ENCODE results near the gene ZG16.
"Not testable (repeated sequence)": the region's sequence is repeated elsewhere in the genome, so short reads cannot be mapped to it uniquely, and the experiment has no call there.

Gene ZG16

DNA sequence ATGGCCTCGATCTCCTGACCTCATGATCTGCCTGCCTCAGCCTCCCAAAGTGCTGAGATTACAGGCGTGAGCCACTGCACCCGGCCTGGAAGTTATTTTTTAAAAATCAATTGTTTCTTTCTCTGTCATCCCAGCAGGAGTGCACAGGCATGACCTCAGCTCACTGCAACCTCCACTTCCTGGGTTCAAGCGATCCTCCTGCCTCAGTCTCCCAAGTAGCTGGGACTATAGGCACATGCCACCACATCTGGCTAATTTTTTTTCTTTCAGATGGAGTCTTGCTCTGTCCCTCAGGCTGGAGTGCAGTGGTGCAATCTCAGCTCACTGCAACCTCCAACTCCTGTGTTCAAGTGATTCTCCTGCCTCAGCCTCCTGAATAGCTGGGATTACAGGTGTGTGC is 9.1 kb downstream of the ZG16 start:
- not testable (repeated sequence) for DNase-seq (ENCODE audit: low read depth)

DNA sequence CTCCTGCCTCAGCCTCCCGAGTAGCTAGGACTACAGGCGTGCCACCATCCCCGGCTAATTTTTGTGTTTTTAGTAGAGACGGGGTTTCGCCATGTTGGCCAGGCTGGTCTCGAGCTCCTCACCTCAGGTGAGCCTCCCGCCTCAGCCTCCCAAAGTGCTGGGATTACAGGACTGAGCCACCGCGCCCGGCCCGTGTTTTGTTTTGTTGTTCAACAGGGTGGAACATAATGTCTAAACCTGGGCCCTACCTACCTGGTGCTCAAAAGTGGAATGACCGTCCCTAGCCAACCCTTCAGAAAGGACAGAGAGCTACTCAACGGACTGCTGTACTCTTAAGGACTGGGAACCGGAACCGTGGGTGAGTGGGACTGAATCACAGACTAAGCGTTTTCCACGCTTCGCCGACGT is 11.7 kb downstream of the ZG16 start:
- DNase-seq (ENCODE audit: low read depth), result no peak

DNA sequence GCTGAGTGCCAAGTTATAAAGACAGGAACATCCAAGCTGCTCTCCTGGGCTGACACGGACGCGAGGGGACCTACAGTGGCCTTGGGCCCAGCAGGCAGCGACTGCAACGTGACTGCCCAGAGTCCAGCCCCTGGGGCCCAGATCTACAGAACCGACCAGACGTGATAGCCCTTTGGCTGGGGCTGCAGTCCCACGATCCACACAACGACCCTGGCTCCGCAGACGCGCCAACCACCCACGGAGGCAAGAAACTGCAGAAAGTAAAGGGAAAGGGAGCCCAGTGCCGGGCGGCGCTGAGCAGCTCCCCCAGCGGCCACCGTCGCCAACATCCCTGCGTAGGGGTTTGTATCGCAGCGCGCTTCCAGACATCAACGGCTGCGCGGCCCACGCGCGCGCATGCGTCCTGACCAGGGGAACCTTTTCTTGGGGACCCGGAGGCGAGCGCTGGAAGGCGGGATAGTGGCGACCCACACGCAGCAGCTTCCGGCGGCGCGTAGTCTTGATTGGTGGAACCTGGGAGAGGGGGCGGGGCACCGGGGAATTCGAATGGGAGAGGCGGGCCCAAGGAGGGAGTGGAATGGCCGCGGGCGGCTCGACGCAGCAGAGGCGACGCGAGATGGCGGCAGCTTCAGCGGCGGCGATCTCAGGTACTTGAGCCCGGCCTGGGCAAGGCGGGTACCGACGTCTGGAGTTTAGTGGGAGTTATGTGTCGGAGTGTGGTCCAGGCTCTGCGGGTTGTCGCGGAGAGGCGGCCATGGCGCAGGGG is 12.3 kb downstream of the ZG16 start, which contains the start of gene KIF22:
TSS of gene KIF22 (plus strand) at position 569 of the 766 bp plus-strand sequence. CDS start at position 578, 9 bp downstream.
- DNase-seq (ENCODE audit: low read depth), result peak; percentile 89

DNA sequence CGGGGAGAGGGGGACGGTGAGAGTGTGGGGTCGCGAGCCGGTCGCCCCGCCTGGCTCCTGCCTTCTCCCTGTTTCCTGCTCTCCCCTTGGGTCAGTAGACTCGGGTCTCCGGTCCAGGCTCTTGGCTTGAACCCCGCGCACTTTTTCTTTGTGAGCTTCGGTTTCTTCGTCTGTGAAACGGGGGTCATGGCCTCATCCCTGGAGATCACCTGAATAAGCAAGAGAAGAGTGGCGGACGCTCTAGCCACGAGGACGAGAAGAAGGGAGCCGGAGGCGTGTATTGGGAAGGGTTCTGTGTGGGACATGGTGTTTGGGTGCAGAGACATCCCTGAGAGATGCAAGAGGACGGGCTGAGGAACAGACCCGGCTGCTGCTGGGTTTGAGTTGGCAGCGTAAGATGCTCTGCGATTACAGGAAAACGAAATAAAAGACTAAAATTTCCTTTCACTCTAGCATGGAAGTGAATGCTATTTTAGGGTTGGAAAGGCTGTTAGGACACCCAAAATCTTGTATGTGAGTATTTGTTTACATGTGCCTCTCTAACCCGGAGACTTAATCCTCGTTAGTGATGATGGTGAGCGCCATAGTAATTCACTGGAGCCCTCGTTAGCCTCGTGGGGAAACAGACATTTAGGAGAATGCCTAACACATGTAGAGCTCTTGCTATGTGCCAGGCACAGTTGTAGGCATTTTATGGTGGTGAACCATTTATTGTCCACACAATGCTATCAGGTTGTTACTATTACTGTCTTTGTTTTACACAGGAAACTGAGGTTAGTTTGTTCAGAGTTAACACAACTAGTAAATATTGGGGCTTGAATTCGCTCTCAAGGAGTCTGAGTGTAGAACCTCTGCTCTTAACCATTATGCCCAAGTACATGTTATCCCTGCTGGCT is 13.1 kb downstream of the ZG16 start:
- DNase-seq (ENCODE audit: low read depth), result no peak

DNA sequence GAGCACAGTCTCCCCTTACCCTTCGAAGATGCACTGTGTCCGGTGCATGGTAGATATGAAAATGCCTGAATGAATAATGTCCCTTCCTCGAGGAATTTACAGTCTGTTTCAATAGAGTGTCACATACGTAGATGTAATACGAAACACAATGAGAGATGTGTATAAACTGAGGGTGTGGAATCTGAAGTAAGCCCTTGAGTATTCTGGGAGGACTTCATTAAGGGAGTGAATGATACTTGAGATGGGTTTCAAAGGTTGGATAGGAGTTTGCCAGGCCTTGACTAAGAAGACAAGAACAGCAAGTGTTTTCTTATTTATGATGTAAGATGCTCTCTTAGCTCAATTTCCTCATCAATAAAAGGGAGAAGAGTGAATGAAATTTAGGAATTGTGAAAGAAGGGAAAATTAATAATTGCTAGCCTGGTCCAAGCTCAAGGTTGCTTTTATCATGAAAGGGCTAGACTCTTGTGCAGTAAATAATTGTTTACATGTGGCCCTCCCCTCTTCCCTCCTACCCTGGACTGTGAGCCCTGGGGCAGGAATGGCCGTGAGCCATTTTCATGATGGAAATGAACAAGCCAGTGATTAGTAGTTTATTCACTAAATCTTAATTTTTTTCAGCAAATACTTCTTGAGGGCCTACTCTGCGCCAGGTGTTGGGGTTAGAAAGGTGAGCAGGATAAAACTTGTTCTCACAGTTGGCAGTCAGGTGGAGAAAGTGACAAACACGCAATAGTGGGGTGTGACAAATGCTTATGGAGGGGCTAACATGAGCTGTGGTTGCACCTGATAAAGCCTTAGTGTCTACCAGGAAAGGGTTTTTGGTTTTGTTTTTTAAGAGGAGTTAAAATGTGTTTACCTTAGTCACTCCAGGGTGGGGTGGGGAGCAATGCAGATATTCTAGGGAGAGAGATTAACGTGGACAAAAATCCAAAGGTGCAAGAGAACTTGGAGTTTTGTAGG is 14.1 kb downstream of the ZG16 start:
- DNase-seq (ENCODE audit: low read depth), result no peak

DNA sequence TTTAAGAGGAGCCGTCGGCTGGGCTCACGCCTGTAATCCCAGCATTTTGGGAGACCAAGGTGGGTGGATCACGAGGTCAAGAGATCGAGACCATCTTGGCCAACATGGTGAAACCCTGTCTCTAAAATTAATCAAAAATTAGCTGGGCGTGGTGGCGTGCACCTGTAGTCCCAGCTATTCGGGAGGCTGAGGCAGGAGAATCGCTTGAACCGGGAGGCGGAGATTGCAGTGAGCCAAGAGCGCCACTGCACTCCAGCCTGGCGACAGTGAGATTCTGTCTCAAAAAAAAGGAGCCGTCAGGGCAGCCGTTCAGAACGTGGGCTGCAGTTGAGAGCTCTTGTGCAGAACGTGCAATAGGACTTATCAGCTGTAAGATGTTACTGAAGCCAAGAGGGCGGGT is 15.1 kb downstream of the ZG16 start:
- DNase-seq (ENCODE audit: low read depth), result not testable (repeated sequence)

DNA sequence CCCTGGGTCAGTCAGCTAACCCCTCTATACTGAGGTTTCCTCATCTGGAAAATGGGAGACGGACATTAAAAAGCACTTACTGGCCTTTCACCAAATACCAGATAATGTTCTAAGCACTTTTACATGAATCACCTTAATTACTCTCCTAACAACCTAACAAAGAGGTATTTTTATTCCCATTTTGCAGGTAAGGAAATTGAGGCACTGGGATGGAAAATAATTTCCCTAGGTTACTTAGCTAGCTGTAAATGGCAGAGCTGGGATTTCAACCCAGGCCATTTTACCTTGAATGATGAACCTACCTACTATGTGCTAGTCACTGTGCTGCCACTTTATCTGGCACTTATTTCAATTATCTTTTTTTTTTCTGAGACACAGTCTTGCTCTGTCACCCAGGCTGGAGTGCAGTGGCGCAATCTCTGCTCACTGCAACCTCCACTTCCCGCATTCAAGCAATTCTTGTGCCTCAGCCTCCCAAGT is 16.2 kb downstream of the ZG16 start:
- no peak for DNase-seq (ENCODE audit: low read depth)

DNA sequence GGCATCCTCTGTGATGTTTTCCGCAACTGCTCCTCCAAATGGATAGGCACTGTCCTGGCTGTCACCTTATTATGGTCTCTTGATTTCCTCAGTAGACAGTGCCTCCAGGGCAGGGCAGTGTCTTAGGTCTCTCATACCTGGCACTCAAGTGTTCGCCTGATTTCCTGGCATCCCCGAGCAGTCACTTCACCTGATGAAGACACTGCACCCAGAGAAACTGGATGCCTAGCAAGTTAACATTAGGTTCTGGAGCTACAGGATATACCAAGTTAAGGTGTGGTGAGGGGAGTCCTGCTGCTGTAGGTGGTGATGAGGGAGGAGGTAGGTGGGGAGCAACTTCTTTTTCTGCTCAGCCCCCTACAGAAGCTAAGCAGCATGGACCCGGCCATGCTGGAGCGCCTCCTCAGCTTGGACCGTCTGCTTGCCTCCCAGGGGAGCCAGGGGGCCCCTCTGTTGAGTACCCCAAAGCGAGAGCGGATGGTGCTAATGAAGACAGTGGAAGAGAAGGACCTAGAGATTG is 24.4 kb downstream of the ZG16 start:
- DNase-seq (ENCODE audit: low read depth), result no peak

DNA sequence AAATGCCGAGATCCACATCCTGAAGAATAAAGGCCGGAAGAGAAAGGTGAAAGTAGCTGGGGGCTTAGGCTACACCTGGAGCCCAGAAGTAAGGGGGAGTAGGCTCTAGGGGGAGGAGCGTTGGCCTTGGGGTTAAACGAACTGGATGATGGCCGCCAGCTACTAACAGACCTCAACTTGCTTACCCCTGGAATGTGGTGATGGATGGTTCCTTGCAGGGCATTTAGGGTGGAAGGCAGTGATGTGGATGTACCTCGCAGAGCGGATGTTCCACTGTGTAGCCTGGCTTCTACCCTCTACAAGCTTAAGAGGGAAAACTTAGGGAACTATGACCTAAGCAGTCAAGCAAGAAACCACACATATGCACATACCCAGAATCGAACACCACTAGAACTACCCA is 26.0 kb downstream of the ZG16 start:
- no peak for DNase-seq (ENCODE audit: low read depth)

DNA sequence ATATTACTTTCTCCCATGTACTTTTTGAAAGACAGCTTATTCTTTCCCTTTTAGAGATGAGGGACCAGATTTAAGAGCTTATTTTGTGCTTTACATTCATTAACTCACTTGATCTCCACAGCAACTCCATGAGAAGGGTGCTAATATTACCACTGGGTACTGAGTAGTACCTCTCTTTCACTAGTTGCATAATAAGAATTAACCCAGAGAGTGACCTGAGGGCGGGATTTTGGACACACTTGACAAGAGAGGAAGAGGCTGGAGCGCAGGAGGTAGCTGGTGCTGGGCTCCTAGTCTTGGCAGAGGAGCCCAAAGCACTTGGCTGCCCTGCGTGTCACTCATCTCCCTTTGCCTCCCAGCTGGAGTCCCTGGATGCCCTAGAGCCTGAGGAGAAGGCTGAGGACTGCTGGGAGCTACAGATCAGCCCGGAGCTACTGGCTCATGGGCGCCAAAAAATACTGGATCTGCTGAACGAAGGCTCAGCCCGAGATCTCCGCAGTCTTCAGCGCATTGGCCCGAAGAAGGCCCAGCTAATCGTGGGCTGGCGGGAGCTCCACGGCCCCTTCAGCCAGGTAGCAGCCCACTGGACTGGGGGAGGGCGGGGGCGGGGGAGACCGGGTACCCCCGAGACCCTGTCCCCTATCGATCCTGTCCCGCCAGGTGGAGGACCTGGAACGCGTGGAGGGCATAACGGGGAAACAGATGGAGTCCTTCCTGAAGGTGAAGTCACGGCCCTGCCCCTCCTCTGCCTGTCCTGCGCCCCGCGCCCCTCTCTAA is 26.6 kb downstream of the ZG16 start:
- DNase-seq (ENCODE audit: low read depth), result no peak

DNA sequence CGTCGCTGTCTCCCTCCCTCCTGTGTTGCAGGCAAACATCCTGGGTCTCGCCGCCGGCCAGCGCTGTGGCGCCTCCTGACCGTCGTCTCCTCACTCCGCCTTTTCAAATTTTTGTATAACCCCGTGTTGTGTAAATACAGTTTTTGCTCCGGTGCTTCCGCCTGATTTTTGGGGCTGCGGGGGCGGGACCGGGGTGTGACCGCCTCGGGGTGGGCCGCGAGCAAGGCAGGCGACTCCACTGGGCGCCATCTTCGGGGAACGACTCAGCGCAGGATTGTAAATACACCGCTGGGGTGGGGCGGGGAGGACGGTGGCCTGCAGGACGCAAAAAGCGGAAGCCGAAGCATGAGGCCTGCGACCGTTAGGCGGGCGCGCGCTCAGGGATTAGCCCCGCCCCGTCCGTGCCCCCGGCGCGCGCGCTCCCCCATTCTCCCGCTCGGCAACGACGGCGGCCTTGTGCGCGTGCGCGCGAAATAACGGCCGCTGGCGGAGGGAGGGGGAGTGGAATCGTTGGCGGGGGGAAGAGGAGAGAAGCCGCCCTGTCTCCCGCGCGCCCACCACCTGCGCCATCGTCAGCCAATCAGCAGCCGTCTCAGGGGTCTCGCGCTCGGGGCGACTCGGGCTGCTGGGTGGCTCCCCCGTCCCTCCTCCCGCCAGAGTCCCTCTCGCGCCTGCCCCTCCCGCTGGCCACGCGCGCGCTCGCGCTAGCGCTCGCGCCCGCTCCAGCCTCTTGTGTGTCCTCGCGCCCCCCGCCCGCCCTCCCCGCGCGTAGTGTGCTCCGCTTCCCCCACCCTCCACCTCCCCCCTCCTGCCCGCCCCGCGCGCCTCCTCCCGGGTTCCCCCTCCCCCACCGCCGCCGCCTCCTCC is 27.4 kb downstream of the ZG16 start:
- DNase-seq (ENCODE audit: low read depth), result peak; percentile 82

DNA sequence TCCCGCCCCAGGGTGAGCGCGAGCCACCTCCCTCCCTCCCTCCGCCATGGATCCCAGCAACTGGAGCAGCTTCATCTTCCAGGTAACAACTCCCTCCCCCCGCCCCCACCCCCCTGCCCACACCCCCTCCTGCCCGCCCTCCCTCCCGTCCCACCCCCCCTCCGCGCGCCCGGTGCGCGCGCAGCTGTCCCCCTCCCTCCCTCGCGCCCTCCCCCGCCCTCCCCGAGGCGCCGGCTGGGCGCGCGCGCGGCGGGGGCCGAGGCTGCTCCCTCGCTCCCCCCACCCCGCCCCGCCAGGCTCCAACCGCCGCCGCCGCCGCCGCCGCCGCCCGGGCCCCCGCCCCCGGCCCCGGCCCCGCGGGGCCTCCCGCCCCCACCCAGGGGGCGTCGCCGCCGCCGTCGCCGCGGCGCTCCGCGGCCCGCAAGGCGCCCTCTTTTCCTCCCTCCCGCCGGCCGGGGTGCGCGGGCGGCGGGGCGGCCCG is 28.1 kb downstream of the ZG16 start, which contains the start of gene MAZ:
TSS of gene MAZ (plus strand) at position 431 of the 481 bp plus-strand sequence. CDS start 173 bp downstream, outside the sequence.
- no peak for DNase-seq (ENCODE audit: low read depth)

DNA sequence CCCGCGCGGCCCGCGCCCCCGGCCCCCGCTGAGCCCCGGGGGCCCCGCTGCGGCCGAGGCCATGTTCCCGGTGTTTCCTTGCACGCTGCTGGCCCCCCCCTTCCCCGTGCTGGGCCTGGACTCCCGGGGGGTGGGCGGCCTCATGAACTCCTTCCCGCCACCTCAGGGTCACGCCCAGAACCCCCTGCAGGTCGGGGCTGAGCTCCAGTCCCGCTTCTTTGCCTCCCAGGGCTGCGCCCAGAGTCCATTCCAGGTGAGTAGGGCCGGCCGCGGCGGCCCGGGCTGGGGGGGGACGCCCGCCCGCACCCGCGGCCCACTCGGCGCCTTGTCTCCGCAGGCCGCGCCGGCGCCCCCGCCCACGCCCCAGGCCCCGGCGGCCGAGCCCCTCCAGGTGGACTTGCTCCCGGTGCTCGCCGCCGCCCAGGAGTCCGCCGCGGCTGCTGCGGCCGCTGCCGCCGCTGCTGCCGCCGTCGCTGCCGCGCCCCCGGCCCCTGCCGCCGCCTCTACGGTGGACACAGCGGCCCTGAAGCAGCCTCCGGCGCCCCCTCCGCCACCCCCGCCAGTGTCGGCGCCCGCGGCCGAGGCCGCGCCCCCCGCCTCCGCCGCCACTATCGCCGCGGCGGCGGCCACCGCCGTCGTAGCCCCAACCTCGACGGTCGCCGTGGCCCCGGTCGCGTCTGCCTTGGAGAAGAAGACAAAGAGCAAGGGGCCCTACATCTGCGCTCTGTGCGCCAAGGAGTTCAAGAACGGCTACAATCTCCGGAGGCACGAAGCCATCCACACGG is 28.8 kb downstream of the ZG16 start:
- no peak for DNase-seq (ENCODE audit: low read depth)

DNA sequence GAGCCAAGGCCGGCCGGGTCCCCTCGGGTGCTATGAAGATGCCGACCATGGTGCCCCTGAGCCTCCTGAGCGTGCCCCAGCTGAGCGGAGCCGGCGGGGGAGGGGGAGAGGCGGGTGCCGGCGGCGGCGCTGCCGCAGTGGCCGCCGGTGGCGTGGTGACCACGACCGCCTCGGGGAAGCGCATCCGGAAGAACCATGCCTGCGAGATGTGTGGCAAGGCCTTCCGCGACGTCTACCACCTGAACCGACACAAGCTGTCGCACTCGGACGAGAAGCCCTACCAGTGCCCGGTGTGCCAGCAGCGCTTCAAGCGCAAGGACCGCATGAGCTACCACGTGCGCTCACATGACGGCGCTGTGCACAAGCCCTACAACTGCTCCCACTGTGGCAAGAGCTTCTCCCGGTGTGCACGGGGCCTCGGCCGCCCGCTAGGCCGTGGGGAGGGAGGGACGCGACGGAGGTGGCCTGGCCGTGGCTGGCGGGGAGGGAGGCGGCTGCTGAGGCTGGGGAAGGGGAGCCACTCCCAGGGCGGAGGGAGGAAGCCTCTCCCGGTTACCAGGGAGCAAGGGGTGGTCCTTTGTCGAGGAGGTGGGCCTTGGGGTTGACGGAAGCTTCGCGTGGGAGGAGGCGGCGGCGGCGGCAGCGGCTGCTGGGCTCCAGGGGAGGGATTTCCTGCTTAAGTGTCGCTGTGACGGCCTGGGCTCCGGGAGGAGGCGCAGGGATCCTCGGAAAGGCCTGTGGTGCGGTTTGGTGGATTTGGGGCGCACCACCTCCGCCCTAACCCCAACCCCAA is 29.6 kb downstream of the ZG16 start:
- DNase-seq (ENCODE audit: low read depth), result peak; percentile 68

DNA sequence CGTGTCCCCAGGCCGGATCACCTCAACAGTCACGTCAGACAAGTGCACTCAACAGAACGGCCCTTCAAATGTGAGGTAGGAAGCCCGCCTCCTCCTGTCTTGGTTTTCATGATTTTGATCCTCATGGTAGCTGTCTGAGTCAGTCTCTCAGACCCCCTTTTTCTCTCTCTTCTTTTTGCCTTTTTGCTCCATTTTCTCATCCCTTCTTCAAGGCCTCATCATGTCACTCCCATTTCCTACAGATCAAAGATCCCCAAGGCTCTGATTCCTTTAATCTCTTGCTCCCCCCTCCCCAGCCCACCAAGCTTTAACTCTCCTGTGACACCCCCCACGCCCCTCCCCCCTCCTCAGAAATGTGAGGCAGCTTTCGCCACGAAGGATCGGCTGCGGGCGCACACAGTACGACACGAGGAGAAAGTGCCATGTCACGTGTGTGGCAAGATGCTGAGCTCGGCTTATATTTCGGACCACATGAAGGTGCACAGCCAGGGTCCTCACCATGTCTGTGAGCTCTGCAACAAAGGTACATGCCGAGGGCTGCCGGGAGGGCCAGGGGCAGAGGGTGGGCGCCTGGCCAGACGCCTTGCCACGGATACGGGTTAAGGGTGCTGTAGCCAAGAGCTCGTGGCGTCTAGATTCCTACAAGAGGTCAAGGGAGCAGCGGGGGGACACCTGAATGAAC is 30.3 kb downstream of the ZG16 start:
- no peak for DNase-seq (ENCODE audit: low read depth)

DNA sequence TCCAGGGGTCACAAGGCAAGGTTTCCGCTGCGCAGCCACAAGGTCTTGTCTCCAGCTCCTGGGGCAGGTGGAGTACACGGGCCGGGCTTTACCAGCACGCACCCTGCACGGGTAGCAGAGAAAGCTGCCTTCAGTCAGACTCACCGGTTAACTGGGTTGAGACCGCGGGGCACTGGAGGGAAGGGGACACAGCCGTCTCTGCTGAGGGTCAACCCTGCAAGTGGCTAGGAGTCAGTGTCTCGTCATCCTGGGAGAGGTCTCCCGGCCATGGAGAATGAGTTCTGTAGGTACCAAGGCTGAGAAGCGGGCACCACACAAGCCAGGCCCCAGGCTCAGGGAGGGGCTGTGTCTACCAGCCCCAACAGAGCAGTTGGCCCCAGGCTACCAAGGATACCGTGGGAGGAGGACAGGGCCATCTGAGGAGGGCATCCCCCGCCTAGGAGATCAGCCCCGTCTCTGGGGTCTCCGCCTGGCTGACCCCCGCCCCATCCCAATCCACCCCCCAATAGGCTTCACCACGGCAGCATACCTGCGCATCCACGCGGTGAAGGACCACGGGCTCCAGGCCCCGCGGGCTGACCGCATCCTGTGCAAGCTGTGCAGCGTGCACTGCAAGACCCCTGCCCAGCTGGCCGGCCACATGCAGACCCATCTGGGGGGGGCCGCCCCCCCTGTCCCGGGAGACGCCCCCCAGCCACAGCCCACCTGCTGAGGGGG is 31.1 kb downstream of the ZG16 start:
- DNase-seq (ENCODE audit: low read depth), result no peak

Measured in GM04503 (cell line).